Calu3 (cell line): ENCODE measurements around the gene HHAT. TPM values are rescaled to one million over a fixed set of nuclear protein-coding genes. Genes with fewer than 3 reads are reported as not detected.

ENCODE experiments used
- BruUV-seq: library from RNA; stranded (reverse); fragments of 400-500 nt; replicated peaks from 2 replicates; lab custom pipeline; 2021; lab: Mats Ljungman, UMichigan
- CTCF ChIA-PET: fragments of 300-600 bp; sonication (Branson Sonifier 250); formaldehyde crosslinking; loops from one replicate; lab custom pipeline; 2022; ENCODE audit warnings: antibody characterized with exemption; lab: Charles Lee
- DNase-seq: peaks from one replicate; pipeline ENCODE4 v3.0.0; 2022
- H3K27ac Mint-ChIP-seq: one replicate; pipeline ENCODE4 v1.8.0; 2022; ENCODE audit warnings: mixed read lengths; ENCODE audit not compliant: unreplicated experiment
- H3K27me3 Mint-ChIP-seq: one replicate; pipeline ENCODE4 v1.8.0; 2022; ENCODE audit warnings: mixed read lengths; ENCODE audit not compliant: unreplicated experiment
- H3K36me3 Mint-ChIP-seq: one replicate; pipeline ENCODE4 v1.8.0; 2022; ENCODE audit warnings: mild to moderate bottlenecking, moderate library complexity, mixed read lengths; ENCODE audit not compliant: insufficient read depth, unreplicated experiment
- H3K4me1 Mint-ChIP-seq: one replicate; pipeline ENCODE4 v1.8.0; 2022; ENCODE audit warnings: mild to moderate bottlenecking, low read depth, mixed read lengths; ENCODE audit not compliant: unreplicated experiment
- H3K4me3 Mint-ChIP-seq: one replicate; pipeline ENCODE4 v1.8.0; 2022; ENCODE audit warnings: mild to moderate bottlenecking, low read depth, moderate library complexity, mixed read lengths; ENCODE audit not compliant: unreplicated experiment
- H3K9me3 Mint-ChIP-seq: one replicate; pipeline ENCODE4 v1.8.0; 2022; ENCODE audit warnings: low read depth, mixed read lengths; ENCODE audit not compliant: unreplicated experiment
- intact Hi-C: fragments of 100-400 bp; cut with micrococcal nuclease; formaldehyde crosslinking; loops from one replicate; pipeline ENCODE4 v1.10.0; 2022; ENCODE audit not compliant: unreplicated experiment
- total RNA-seq: library from RNA; stranded (reverse); gene quantifications from 2 replicates; pipeline ENCODE4 v1.2.3, GENCODE V29; 2022
- TF ChIP-seq, protein P1 (sequence below): fragments of 200-600 bp; IDR thresholded peaks from one replicate; pipeline ENCODE4 v1.8.0; 2022; ENCODE audit warnings: antibody characterized with exemption; ENCODE audit not compliant: unreplicated experiment

The HHAT gene
- total RNA-seq, 1 experiment from 2014 or later: 5.8 TPM

DNA sequence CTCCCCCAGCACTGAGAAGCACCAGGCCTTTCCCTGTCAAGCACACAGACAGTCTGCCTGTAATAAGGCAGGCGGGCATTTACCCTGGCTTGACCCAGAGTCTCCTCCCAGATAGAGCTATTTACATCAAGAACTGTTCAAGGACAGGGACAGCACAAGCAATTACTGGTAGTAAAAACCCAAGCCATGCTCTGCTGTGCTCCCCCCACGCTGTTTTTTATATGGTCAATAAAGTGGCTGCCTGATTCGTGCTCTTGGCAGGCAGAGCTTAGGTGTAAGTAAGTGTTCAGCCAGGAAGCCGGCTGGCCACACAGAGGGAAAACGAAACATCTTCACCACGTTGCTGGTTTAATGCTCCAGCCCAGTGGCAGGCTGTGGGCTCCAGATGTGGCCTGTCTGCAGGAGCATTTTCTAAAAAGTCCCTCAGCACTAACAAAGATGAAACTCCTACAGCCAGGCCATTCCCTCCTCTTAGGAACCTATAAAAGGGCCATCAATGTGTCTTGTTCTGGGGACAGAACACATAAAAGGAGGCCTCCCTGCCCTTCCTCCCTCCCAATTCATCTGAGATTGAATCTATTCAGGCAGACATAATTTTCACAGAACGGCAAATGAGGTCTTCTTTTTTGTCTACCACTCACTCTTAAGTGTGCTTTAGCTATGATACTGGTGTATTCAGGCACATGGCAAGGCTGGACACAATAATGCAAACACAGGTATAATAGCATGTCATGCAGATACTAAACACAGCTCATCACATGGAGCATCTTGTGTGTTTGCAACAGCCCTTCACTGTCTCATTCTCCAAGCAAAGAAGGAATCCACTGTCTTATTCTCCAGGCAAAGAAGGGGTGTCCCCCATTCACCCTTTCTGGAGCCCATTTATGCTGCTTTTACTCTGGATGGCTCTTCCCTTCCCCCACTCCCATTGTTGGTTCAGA is 378.9 kb downstream of the HHAT start:
- DNase-seq: no peak
- no peaks in the 10 kb centered on the region for H3K36me3 Mint-ChIP-seq
- no peaks in the 10 kb centered on the region for H3K4me1 Mint-ChIP-seq
- H3K4me3 Mint-ChIP-seq: no peak overlapping the region
- intact Hi-C loops: no loop called here
- H3K9me3 Mint-ChIP-seq: no peaks in the 10 kb centered on the region
- no TSS peak for BruUV-seq
- TF ChIP-seq, protein P1, sequence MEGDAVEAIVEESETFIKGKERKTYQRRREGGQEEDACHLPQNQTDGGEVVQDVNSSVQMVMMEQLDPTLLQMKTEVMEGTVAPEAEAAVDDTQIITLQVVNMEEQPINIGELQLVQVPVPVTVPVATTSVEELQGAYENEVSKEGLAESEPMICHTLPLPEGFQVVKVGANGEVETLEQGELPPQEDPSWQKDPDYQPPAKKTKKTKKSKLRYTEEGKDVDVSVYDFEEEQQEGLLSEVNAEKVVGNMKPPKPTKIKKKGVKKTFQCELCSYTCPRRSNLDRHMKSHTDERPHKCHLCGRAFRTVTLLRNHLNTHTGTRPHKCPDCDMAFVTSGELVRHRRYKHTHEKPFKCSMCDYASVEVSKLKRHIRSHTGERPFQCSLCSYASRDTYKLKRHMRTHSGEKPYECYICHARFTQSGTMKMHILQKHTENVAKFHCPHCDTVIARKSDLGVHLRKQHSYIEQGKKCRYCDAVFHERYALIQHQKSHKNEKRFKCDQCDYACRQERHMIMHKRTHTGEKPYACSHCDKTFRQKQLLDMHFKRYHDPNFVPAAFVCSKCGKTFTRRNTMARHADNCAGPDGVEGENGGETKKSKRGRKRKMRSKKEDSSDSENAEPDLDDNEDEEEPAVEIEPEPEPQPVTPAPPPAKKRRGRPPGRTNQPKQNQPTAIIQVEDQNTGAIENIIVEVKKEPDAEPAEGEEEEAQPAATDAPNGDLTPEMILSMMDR: no peak
- H3K27me3 Mint-ChIP-seq: peaks cover 35% of the 10 kb centered on the region
- no peak overlapping the region for H3K27ac Mint-ChIP-seq
- CTCF ChIA-PET: no interaction called here

DNA sequence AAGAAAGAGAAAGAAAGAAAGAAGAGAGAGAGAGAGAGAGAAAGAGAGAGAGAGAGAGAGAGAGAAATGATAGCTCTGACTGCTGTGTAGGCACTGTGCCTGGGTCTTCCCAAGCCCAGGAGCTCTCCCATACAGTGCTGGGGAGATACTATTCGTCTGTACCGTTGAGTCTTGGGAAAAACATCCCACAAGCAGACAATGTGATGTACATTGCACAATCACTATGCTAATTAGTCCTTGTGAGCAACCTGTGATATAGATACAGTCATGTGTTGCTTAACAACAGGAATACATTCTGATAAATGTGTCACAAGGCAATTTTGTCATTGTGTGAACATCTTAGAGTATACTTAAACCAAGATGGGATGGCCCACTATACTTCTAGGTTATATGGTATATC is 381.0 kb downstream of the HHAT start:
- CTCF ChIA-PET: interaction anchor here (0.6 to 0.7 kb wide), 2 partner anchors 57 to 256 kb away, joined by 3 to 6 read pairs; no protein-coding TSS in a partner anchor
- intact Hi-C loops: loop anchor here (5.0 kb wide), 1 partner anchor 423 kb away; the partner anchor contains the start of gene KCNH1

DNA sequence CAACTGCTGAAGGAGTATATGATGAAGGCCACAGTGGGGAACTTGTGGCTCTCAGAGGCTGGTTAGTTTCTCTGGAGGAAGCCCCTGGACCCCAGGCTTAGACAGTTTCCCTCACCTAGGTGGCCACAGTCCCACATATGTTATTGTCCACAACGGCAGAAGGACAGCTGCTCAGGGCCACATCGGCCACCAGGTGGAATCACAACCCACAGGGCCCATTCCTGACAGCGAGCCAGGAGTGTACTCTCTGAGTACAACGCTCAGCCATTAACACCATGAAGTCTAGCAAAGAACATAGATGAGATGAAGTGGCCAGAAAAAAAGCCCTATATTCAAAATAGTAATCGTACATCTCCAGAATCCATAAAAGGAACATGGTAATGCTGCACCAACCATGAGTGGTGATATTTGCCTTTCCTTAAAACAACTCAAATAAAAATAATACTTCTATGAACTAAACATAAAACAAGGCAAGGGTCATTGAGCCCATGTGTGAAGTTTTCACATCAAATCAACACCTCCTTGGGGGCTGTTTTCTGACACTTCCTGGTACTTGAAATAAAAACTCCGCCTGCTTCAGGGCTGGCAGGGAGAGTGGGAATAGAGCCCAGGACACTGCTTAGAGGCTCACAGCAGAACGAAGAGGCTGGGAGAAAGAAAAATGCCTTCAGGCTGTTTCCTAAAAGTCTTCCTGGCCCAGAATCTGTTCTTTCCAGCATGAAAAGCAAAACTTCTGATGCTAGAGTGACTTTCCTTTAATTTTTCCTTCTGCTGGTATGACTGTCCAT is 383.3 kb downstream of the HHAT start:
- TF ChIP-seq, protein P1: peak; percentile 33
- Mint-ChIP-seq H3K27me3 (peaks cover 54% of the 10 kb centered on the region), H3K4me3 (no peak overlapping the region), H3K9me3 (no peaks in the 10 kb centered on the region), H3K4me1 (no peaks in the 10 kb centered on the region), H3K36me3 (no peaks in the 10 kb centered on the region), H3K27ac (no peak overlapping the region)
- CTCF ChIA-PET: interaction anchor here (1.5 kb wide), 1 partner anchor 424 kb away, joined by 3 read pairs; no protein-coding TSS in a partner anchor
- BruUV-seq: no TSS peak
- intact Hi-C loops: loop anchor here (5.0 kb wide), 1 partner anchor 420 kb away; the partner anchor contains the start of gene KCNH1
- peak; percentile 7 for DNase-seq

More for the DNA sequence above, 381.0 kb downstream of the HHAT start:
- BruUV-seq: no TSS peak
- Mint-ChIP-seq H3K27me3 (peaks cover 52% of the 10 kb centered on the region), H3K4me3 (no peak overlapping the region), H3K4me1 (no peaks in the 10 kb centered on the region), H3K27ac (no peak overlapping the region), H3K36me3 (no peaks in the 10 kb centered on the region), H3K9me3 (no peaks in the 10 kb centered on the region)
- TF ChIP-seq, protein P1: no peak
- no peak for DNase-seq

DNA sequence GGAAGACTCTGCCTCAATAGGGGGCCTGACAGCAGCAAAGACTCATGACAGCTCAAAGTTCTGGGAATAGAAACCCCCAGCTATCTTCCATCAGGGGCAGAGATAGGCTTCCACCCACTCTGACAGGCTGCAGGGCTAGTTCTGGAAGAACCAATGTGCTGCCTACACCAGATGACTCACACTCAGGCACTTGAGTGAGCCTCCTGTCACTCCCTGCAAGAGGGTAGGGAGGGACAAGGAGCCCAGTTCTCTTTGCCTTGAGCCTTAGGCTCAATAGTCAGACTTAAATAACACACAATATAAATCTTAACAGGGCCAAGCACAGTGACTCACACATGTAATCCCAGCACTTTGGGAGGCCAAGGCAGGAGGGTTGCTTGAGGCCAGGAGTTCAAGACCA is 386.4 kb downstream of the HHAT start:
- no peak for DNase-seq
- Mint-ChIP-seq H3K9me3 (no peaks in the 10 kb centered on the region), H3K27ac (no peak overlapping the region), H3K4me1 (no peaks in the 10 kb centered on the region), H3K4me3 (no peak overlapping the region), H3K36me3 (no peaks in the 10 kb centered on the region), H3K27me3 (peaks cover 34% of the 10 kb centered on the region)
- intact Hi-C loops: no loop called here
- BruUV-seq: no TSS peak
- TF ChIP-seq, protein P1: no peak
- CTCF ChIA-PET: interaction anchor here (1.0 kb wide), 1 partner anchor 224 kb away, joined by 3 read pairs; no protein-coding TSS in a partner anchor
